SJCRH30 (cell line): Measurements from ENCODE around the gene BAZ1A. TPM values are rescaled to one million over a fixed set of nuclear protein-coding genes. Genes with fewer than 3 reads are reported as not detected.
"Not testable (repeated sequence)": the region's sequence is repeated elsewhere in the genome, so short reads cannot be mapped to it uniquely, and the experiment has no call there.

Source experiments
- DNase-seq, 2 experiments: peaks; one replicate each; pipeline ENCODE4 v3.0.0-alpha.2; 2015 to 2020
- H3K27ac ChIP-seq: fragments of 250-450 bp; sonication (Bioruptor Pico); 2 replicates; pipeline ENCODE4 v1.5.1; 2020; ENCODE audit warnings: mild to moderate bottlenecking, moderate library complexity
- H3K27me3 ChIP-seq: fragments of 250-450 bp; sonication (Bioruptor Pico); 2 replicates; pipeline ENCODE4 v1.5.1; 2020; ENCODE audit warnings: mild to moderate bottlenecking, moderate library complexity
- H3K36me3 ChIP-seq: fragments of 250-450 bp; sonication (Bioruptor Pico); 2 replicates; pipeline ENCODE4 v1.5.1; 2020; ENCODE audit warnings: mild to moderate bottlenecking, moderate library complexity
- H3K4me1 ChIP-seq: fragments of 250-450 bp; sonication (Bioruptor Pico); 2 replicates; pipeline ENCODE4 v1.5.1; 2020; ENCODE audit warnings: mild to moderate bottlenecking, moderate library complexity
- H3K4me3 ChIP-seq: fragments of 250-450 bp; sonication (Bioruptor Pico); 2 replicates; pipeline ENCODE4 v1.5.1; 2020; ENCODE audit warnings: mild to moderate bottlenecking, moderate library complexity
- H3K9me3 ChIP-seq: fragments of 250-450 bp; sonication (Bioruptor Pico); replicated peaks from 2 replicates; pipeline ENCODE4 v1.5.1; 2020; ENCODE audit warnings: mild to moderate bottlenecking, moderate library complexity
- total RNA-seq: library from RNA; depleted of rRNA; stranded (reverse); fragments of >200 nt; shearing (Covaris generic); gene quantifications from 2 replicates; pipeline ENCODE4 v1.2.3, GENCODE V29; 2014

Gene BAZ1A
- total RNA-seq, 1 experiment from 2014 or later, result 60.8 TPM

DNA sequence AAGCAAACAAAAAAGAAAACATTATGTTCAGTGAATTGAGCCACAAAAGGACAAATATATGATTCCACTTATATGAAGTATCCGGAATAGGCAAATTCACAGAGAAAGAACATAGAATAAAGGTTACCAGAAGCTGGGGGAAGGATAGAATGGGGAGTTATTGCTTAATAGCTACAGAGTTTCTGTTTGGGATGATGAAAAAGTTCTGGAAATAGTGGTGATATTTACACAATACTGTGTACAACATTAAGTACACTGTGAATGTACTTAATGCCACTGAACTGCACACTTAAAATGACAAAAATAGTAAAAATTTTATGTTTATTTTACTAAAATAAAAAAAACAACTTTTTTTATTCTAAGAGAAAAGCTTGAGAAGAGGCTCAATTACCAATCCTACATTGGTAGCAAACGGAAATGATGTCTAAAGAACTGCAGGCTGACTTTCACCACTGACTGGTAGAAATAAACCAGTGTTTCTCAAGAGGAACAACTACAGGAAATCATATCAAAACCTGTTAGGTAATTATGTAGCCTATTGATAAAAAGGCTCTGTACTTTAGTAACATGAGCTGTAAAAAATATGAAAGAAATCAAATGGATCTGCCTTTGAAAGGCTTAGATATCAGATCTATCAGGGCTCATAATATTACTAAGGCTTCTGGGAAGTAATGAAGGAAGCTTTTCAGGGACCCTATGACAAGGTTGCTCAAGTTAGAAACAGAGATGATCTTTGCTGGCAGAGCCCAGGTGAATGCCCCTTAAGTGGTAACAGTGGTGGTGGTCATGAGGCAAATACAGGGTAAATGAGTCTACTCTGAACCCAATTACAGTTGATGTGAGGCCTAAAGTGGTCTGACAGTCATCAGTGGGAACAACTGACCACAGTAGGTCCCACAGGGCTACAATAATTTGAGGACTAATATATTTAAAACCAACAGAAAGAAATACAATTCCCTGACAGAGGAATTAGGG lies 41.3 kb downstream of the BAZ1A start:
- no peak for DNase-seq
- peaks cover 13% of the 10 kb centered on the region; the same call in 1 of the 2 replicates for H3K36me3 ChIP-seq
- H3K9me3 ChIP-seq, result no peaks in the 10 kb centered on the region
- no peaks in the 10 kb centered on the region for H3K4me1 ChIP-seq
- no peak overlapping the region for H3K4me3 ChIP-seq
- H3K27me3 ChIP-seq, result no peaks in the 10 kb centered on the region
- H3K27ac ChIP-seq, result no peak overlapping the region

DNA sequence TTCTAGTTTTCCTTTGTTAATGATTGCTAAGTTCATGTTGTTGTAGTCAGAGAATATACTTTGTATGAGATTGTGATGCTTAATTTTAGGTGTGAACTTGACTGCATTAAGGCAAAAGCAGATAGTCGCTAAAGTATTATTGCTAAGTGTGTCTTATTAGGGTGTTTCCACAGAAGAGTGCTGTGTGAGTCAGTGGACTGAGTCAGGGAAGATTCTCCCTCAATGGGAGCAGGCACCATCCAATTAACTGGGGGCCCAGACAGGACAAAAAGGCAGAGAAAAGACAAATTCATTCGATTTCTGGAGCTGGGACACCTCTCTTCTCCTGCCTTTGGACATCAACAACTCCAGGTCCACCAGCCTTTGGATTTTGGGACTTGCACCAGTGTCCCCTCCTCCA lies 48.5 kb downstream of the BAZ1A start:
- H3K27ac ChIP-seq, result no peak overlapping the region
- no peaks in the 10 kb centered on the region for H3K27me3 ChIP-seq
- no peaks in the 10 kb centered on the region for H3K9me3 ChIP-seq
- DNase-seq, result no peak
- no peak overlapping the region for H3K4me3 ChIP-seq
- no peaks in the 10 kb centered on the region for H3K4me1 ChIP-seq
- peaks cover 37% of the 10 kb centered on the region for H3K36me3 ChIP-seq

DNA sequence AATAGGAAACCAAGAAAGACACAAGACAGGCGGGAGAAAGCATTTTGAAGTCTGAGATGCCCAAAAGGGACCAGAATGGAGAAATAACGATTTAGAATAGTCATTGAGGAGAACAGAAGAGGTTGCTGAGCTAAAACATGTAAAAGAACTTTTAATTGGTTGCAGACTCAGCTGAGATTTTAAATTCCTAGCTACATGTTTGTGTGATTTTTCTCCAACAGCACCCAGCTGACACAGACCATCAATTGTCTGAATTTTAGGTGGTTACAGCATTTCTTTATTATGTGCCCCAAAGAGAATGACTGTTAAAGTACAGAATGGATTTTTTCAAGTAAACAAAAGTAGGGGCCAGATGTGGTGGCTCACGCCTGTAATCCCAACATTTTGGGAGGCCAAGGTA lies 50.3 kb downstream of the BAZ1A start:
- H3K4me3 ChIP-seq, result no peak overlapping the region
- no peaks in the 10 kb centered on the region for H3K27me3 ChIP-seq
- peaks cover 47% of the 10 kb centered on the region for H3K36me3 ChIP-seq
- H3K27ac ChIP-seq, result no peak overlapping the region
- H3K9me3 ChIP-seq, result no peaks in the 10 kb centered on the region
- H3K4me1 ChIP-seq, result no peaks in the 10 kb centered on the region
- no peak for DNase-seq

DNA sequence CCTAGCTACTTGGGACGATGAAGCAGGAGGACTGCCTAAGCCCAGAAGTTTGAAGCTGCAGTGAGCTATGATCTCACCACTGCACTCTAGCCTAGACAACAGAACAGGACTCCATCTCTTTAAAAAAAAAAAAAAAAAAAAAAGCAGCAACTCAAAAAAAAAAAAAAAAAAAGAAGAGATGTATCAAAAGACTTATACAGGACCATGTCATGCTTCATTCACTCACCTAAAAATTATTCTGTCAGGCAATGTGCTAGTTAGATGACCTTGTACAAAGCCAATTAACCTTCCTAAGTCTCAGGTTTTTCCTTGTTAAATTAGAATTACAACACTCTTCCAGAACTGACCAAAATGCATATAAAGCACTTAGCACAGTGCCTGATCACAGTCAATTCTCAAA lies 50.9 kb downstream of the BAZ1A start:
- DNase-seq, result no peak
- Histone ChIP-seq H3K4me3 (no peak overlapping the region), H3K27me3 (no peaks in the 10 kb centered on the region), H3K4me1 (no peaks in the 10 kb centered on the region), H3K27ac (no peak overlapping the region), H3K9me3 (no peaks in the 10 kb centered on the region), H3K36me3 (peaks cover 53% of the 10 kb centered on the region)

DNA sequence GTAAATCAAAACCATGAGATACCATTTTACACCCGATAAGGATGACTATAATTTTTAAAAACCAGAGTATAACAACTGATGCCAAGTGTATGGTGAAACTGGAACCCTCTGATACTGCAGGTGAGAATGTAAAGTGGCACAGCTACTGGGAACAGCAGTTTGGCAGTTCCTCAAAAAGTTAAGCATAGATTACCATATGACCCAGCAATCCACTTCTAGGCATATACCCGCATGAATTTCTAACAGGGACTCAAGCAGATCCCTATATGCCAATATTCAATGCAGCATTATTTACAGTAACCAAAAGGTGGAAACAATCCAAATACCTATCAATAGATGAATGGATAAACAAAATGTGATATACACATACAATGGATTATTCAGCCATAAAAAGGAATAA lies 57.4 kb downstream of the BAZ1A start:
- no peaks in the 10 kb centered on the region for H3K4me1 ChIP-seq
- DNase-seq, result no peak
- no peak overlapping the region for H3K4me3 ChIP-seq
- H3K27ac ChIP-seq, result no peak overlapping the region
- no peaks in the 10 kb centered on the region for H3K27me3 ChIP-seq
- peaks cover 50% of the 10 kb centered on the region for H3K36me3 ChIP-seq
- H3K9me3 ChIP-seq, result no peaks in the 10 kb centered on the region

DNA sequence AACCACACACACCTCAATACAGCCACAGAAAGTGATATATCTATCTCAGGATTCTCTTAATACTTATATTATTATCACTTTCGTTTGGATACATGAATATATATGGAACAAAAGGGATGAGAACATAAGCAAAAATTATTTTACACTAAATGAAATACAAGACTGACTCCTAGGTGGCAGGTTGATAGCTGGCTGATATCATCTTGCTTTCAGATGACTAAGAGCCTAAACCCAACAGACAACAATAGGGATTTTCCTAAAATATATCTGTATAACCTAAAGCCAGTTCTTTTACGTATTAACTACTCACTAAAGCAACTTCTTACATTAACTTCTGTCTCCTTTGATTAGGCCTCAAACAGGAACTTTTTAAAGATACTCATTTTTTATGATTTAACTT lies 65.1 kb downstream of the BAZ1A start:
- no peaks in the 10 kb centered on the region for H3K9me3 ChIP-seq
- H3K4me1 ChIP-seq, result no peaks in the 10 kb centered on the region
- H3K27ac ChIP-seq, result no peak overlapping the region
- peaks cover 41% of the 10 kb centered on the region for H3K36me3 ChIP-seq
- H3K4me3 ChIP-seq, result no peak overlapping the region
- DNase-seq, result no peak
- H3K27me3 ChIP-seq, result no peaks in the 10 kb centered on the region

DNA sequence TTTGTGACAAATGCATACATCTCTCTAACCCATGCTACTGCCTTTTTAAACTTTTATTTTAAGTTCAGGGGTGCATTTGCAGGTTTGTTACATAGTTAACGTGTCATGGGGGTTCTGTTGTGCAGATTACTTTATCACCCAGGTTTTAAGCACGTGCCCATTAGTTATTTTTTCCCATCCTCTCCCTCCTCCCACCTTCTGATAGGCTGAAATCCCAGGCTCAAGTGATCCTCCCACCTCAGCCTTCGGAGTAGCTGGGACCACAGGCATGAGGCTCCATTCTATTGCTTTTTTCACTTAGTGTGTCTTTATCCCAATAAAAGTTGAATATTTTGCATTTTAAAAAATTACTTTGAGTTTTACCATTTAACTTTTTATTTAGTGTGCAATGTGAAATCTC lies 68.9 kb downstream of the BAZ1A start:
- Histone ChIP-seq H3K36me3 (peaks cover 71% of the 10 kb centered on the region), H3K4me3 (no peak overlapping the region), H3K9me3 (no peaks in the 10 kb centered on the region), H3K27ac (no peak overlapping the region), H3K4me1 (no peaks in the 10 kb centered on the region), H3K27me3 (no peaks in the 10 kb centered on the region; the same call in 1 of the 2 replicates)
- DNase-seq, result no peak

DNA sequence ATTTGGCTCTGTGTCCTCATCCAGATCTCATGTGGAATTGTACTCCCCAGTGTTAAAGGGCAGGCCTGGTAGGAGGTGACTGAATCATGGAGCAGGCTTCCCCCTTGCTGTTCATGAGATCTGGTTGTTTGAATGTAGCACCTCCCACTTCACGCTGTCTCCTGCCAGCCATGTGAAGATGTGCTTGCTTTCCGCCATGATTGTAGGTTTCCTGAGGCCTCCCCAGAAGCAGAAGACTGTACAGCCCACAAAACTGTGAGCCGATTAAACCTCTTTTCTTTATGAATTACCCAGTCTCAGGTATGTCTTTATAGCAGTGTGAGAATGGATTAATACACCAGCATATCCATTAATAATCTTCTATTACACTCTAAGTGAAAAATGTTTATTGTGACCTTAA lies 70.2 kb downstream of the BAZ1A start:
- peaks cover 80% of the 10 kb centered on the region for H3K36me3 ChIP-seq
- H3K27ac ChIP-seq, result no peak overlapping the region
- H3K27me3 ChIP-seq, result no peaks in the 10 kb centered on the region; the same call in 1 of the 2 replicates
- no peaks in the 10 kb centered on the region for H3K9me3 ChIP-seq
- H3K4me1 ChIP-seq, result no peaks in the 10 kb centered on the region
- H3K4me3 ChIP-seq, result no peak overlapping the region
- DNase-seq, result no peak

DNA sequence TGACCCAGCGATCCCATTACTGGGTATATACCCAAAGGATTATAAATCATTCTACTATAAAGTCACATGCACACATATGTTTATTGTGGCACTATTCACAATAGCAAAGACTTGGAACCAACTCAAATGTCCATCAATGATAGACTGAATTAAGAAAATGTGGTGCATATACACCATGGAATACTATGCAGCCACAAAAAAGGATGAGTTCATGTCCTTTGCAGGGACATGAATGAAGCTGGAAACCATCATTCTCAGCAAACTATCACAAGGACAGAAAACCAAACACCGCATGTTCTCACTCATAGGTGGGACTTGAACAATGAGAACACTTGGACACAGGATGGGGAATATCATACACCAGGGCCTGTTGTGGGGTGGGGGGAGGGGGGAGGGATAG lies 76.3 kb downstream of the BAZ1A start:
- not testable (repeated sequence) for H3K4me3 ChIP-seq, H3K4me1 ChIP-seq, H3K27me3 ChIP-seq, H3K9me3 ChIP-seq, DNase-seq, H3K27ac ChIP-seq
- H3K36me3 ChIP-seq, result peaks cover 75% of the 10 kb centered on the region

DNA sequence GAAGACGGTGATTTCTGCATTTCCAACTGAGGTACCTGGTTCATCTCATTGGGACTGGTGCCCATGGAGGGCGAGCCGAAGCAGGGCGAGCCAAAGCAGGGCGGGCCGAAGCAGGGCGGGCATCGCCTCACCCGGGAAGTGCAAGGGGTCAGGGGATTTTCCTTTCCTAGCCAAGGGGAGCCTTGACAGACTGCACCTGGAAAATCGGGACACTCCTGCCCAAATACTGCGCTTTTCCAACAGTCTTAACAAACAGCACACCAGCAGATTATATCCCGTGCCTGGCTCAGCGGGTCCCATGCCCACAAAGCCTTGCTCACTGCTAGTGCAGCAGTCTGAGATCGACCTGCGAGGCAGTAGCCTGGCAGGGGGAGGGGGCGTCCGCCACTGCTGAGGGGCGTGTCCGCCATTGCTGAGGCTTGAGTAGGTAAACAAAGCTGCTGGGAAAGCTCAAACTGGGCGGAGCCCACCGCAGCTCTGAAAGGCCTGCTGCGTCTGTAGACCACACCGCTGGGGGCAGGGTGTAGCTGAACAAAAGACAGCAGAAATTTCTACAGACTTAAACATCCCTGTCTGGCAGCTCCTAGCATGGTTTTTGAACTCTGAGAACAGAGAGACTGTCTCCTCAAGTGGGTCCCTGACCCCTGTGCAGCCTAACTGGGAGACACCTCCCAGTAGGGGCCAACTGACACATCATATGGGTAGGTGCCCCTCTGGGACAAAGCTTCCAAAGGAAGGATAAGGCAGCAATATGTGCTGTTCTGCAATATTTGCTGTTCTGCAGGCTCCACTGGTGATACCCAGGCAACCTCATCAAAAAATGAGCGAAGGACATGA lies 77.2 kb downstream of the BAZ1A start:
- peak in 1 of 2 experiments; percentile 7 for DNase-seq
- Histone ChIP-seq H3K4me1 (no peaks in the 10 kb centered on the region), H3K27ac (no peak overlapping the region), H3K4me3 (no peak overlapping the region), H3K9me3 (no peaks in the 10 kb centered on the region), H3K36me3 (peaks cover 72% of the 10 kb centered on the region), H3K27me3 (no peaks in the 10 kb centered on the region; the same call in 1 of the 2 replicates)

DNA sequence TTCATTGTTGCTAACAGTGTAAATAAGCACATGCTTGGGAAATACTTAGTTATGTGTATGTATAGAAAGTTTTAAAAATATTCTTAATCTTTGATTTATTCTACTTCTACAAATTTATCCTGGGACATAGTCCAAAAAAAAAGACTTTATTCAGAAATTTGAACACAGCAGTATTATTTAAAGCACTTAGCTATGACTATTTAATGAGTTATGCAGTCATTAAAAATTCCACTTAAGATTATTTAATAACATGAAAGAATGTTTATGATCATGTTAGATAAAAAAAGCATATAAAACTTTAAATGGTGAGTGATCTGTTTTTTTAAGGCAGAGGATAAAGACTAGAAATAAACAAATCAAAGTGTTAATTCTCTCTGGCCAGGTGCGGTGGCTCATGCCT lies 78.3 kb downstream of the BAZ1A start:
- Histone ChIP-seq H3K27ac (no peak overlapping the region), H3K27me3 (no peaks in the 10 kb centered on the region), H3K4me3 (no peak overlapping the region), H3K9me3 (no peaks in the 10 kb centered on the region), H3K4me1 (no peaks in the 10 kb centered on the region), H3K36me3 (peaks cover 71% of the 10 kb centered on the region)
- DNase-seq, result no peak

DNA sequence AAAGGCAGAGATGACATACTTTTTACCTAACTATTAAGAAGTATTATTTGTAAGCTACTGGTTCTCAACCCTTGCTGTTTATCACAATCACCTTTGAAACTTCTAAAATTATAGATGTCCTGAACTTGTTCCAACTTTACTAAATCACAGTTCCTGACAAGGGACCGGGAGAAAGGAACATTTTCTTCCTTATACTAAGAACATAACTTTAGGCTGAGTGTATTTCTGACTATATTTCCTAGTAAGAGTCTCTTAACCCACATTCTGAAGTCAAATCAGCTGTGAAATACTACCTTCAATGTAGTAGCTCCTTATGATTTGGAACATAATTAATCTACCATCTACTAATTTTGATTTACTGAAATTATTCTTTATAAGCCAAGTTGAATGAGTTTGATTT lies 80.2 kb downstream of the BAZ1A start:
- Histone ChIP-seq H3K27ac (no peak overlapping the region), H3K36me3 (peaks cover 72% of the 10 kb centered on the region), H3K27me3 (no peaks in the 10 kb centered on the region), H3K4me3 (no peak overlapping the region), H3K9me3 (no peaks in the 10 kb centered on the region), H3K4me1 (no peaks in the 10 kb centered on the region)
- DNase-seq, result no peak

DNA sequence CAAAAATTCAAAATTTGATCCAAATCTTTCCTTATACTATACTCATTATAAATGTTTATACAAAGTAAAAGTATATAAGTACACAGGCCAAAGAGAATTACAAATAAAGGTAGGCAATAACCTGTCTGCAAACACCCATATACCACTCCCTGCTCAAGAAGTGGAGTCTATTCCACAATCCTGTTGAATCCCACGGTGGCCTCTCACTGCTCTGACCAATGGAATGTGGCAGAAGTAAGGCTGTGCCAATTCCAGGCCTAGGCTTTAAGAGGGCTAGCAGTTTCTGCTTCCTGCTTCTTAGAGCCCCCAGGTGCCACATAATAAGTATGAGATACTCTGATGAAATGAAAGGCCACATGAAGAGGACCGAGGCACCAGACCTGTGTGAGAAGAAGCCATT lies 80.9 kb downstream of the BAZ1A start:
- no peak overlapping the region for H3K27ac ChIP-seq
- H3K4me3 ChIP-seq, result no peak overlapping the region
- DNase-seq, result no peak
- peaks cover 67% of the 10 kb centered on the region for H3K36me3 ChIP-seq
- no peaks in the 10 kb centered on the region for H3K4me1 ChIP-seq
- H3K9me3 ChIP-seq, result no peaks in the 10 kb centered on the region
- no peaks in the 10 kb centered on the region for H3K27me3 ChIP-seq

DNA sequence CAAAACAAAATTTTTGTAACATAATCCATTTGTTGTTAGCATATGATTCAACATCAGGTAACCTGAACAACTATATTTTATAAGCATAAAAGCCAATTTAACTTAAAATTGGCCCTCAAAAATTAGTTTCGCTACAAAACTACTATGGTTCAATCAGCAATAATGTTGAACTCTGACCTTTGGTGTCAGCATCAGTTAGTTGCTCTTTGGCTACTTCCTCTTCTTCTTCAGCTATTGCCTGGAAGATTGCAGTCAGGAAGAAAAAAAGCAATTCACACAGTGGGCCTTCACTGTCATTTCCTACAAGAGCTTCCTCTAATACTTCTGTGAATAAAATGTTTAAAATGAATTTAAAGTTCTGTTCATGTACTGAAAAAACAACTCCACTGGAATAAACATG lies 82.6 kb downstream of the BAZ1A start:
- Histone ChIP-seq H3K36me3 (peaks cover 64% of the 10 kb centered on the region), H3K27me3 (no peaks in the 10 kb centered on the region), H3K4me3 (no peak overlapping the region)

More for the DNA sequence above, 82.6 kb downstream of the BAZ1A start:
- no peak for DNase-seq
- Histone ChIP-seq H3K27ac (no peak overlapping the region), H3K4me1 (no peaks in the 10 kb centered on the region), H3K9me3 (no peaks in the 10 kb centered on the region)
